HG02938 (cell line): ENCODE data around the gene FAM210B.
"Not testable (repeated sequence)": the region's sequence is repeated elsewhere in the genome, so short reads cannot be mapped to it uniquely, and the experiment has no call there.

Experiments
- ATAC-seq: cut with Tn5 transposase; IDR thresholded peaks from one replicate; pipeline ENCODE4 v1.9.1; 2021; ENCODE audit warnings: mild to moderate bottlenecking, moderate library complexity; ENCODE audit not compliant: unreplicated experiment

Gene FAM210B

GRCh38 chr20:56360133-56360907 lies 1.5 kb downstream of the FAM210B start:
- no peak for ATAC-seq

- ATAC-seq, result no peak
These were observed 2.1 kb downstream of the FAM210B start for GRCh38 chr20:56360908-56361205.

DNA sequence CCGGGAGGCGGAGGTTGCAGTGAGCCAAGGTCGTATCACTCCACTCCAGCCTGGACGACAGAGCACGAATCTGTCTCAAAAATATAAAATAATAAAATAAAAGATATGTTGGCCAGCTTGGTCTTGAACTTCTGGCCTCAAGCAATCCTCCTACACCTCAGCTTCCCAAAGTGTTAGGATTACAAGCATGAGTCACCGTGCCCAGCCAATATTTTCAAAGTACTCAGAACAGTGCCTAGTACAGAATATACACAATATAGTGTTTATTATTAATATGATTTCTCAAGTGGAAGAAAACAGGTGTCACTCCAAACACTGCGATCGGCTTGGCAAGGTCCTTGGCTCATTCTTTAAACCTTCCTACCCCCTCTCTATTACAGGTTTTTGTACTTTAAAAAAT lies 3.1 kb downstream of the FAM210B start:
- ATAC-seq, result no peak

DNA sequence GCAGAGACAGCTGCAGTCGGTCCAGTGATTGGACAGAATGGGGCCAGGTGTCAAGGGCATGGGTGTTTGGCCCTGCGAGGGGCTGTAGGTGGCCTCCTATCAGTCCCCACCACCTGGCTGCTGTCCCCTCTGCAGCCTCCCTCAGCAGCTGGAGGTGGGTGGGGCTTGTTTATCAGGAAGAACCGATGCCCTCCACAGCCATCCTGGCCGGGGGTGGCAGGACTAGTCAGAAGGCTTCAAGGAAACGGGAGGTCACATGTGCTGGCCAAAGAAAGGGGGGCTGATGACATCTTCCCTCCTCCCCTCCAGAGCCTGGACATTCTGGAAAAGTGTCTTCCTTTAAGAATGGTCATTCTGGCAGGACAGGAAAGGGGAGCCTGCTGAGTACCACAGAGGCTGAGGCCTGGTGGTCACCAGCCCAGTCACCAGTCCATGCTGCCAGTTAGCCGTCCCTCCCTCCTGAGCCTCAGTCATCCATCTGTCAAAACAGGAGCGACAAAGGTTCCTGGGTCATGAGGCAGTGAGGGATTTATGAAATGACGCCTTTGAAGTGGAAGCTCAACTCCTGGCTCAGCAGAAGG lies 4.1 kb downstream of the FAM210B start:
- ATAC-seq, result no peak

DNA sequence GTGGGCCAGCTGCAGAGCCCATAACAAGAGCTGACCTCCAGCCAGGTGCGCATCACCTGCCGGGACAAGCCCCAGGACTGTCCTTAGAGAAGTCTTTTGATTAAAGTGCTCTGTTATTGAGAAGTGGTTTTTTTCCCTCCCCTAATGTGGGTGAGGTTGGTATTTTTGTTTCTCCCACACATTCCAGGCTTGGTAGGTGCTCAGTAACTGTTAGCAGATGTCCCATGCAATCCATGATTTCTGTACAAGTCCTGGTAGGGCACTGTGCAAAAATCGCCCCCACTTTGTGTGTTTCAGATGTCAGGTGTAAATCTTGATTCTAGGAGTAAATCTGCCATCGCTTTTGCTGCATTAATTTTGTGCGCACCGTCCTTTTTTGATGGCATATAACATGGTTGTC lies 4.7 kb downstream of the FAM210B start:
- no peak for ATAC-seq

DNA sequence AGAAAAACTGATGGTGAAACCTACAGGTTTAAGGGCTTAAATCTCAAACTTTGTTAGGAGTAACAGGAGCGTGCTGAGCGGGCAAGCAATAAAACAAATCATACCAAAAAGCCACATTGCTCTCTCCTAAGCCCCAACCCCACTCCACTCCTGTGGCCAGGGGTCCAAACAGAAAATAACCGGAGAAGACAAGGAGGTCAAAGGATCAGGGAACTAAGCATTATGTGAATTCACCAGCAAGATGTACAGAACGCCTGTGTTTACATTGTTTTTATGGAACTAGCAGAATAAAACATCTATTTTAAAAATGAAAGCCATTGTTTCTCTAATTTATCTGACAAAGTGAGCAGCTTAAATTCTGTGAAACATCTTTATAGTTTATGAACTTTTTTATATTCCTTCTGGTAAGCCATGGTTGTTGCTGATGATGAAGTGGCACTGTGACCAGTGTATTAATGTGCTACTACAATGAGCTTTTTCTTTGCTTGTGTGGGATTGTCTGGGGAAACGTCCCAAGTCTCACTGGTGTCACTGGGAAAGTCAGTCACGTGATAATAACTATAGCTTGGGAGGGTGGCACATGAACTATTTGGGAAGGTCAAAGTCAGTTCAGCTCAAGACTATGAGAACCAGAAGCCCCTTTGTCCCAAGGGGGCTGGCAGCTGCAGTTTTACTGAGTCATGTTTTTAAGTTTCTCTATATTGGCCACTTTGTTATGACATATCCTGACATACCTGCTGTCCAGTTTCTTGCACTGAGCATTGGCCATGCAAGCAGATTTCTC lies 9.8 kb downstream of the FAM210B start:
- no peak for ATAC-seq

DNA sequence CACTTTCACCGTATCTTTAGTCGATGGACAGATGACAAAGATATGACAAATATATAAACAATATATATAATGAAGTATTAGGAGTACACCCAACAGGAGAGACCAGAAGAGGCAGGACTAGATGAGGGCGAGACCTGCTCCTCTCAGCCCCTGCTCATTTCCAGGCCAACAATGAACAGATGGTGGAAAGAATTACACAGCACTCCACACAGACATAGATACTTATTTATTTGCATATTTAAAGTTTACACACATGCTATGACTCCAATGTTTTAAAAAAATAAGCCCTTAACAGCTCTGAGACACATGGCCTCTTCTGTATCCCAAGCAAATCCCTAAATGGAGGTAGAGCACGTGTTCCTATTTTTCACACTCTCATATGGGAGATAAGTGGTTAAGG lies 10.4 kb downstream of the FAM210B start:
- ATAC-seq, result no peak

GRCh38 chr20:56371977-56372376 lies 13.2 kb downstream of the FAM210B start:
- ATAC-seq, result no peak

- ATAC-seq, result no peak
These were observed 14.1 kb downstream of the FAM210B start for GRCh38 chr20:56372850-56373249.

DNA sequence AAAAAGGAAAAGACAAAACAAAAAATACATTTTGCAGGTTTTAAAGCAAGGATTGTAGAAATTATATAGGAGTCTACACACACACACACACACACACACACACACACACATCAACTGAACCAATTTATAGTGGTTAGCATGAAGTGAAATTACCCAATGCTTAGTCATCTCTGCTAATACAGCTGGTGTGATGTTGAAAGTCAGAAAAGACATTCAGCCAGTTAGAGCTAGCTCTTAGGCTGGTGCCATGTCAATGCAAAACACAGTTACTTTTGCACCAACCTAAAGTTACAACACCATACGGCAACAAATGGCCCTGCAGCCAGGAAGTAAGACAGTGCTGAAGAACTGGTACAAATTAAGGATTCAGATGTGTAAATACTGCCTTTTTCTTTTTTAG lies 15.2 kb downstream of the FAM210B start:
- ATAC-seq, result peak; percentile 63

- ATAC-seq, result no peak
These were observed 17.6 kb downstream of the FAM210B start for GRCh38 chr20:56376331-56376730.

DNA sequence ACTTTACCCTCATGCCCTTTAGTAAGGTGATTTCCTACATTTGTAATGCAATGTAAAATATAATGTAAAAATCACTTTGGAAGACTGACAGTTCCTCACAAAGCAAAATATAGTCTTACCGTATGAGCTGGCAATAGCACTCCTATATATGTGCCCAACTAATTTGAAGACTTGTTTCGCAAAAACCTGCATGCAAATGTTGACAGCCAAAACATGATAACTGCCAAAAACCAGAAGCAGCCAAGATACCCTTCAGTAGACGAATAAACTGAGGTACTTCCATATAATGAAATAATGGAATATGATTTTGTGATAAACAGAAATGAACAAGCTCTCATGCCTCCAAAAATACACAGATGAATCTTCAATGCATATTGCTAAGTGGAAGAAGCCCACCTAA lies 19.6 kb downstream of the FAM210B start:
- ATAC-seq, result no peak

DNA sequence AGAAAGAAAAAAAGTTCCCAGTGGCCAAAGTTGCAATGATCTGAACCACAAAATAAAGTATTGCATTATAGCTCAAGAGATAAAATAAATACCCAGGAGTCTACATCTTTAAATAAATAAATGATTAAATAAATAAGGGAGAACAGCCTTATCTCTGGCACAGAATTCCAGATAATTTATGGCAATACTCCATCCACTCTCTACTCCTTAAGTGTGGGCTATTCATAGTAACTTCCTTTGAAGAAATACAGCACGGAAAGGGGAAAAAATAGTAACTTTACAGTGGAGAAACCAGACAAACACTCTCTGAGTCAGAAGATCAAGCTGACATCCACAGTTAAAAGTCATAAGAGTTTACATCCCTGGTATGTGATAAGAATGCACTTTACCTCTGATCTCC lies 21.6 kb downstream of the FAM210B start:
- ATAC-seq, result no peak

GRCh38 chr20:56381501-56381900 lies 22.7 kb downstream of the FAM210B start:
- ATAC-seq, result no peak

DNA sequence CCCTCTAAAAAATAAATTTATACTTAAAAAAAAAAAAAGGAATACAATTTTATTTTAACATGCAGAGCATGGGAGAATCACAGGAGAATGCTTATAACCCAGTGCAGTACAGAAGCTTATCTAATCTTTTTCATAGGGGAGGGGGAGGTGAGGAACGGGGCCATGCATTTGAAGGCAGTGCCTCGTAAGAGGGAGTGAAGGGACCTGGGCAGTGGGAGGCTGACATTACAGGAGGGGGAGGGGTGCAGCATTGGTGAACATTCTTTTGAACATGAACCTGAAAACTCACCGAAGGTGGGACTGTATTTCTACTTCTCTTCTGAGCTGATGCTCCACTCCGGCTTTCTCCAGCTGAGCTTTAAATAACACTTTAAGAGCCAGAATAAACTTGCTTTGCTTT lies 23.9 kb downstream of the FAM210B start:
- ATAC-seq, result no peak

DNA sequence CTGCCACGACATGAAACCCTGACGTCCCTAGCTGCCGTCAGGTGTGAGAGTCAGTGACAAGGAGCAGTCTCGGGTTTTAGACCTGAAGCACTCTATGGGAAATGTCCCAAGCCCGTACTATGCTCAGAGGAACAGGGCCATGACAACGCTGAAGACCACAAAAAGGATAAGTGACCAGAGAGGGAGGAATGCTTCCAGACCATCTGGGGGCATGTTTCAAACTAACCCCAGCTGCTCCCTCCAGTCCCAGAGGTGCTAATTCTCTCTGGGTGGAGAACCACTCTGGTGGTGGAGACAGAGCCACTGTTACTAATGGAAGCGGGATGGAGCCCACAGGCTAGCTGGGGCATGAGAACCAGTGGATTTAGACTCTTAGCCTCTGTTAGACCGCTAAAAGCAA lies 24.6 kb downstream of the FAM210B start:
- no peak for ATAC-seq

DNA sequence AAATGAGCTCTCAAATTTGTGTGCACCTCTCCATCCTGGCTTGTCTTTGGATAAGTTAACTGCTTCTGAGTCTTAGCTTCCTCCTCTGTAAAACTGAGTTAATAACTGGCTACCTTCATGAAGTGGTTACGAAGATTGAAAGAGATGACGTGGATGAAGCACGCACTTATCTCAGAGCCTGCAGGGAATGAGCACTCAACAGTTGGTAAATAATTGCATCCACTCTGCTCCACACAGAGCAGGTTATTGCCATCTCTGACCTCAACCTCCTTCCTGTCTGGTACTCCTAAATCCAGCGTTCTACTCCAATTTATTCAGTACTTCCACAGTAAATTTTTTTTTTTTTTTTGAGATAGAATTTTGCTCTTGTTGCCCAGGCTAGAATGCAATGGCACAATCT lies 26.4 kb downstream of the FAM210B start:
- no peak for ATAC-seq

DNA sequence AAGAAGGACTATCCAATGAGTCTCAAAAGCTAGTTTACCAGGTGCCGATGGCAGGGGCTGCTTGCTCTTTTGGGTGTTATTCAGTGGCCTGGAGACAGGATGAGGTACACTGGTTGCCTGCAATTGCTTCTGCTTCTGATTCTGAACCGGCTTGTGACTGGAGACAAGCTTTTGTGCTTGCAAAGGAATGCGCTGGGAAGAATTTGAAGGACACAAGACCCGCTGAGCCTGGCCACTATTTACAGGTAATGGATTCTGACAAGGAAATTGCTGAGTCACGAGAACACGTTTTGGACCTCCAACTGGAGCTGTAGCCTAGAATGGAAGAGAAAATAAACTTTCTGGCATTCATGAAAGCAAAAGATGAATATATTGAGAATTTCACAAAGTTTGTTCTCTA lies 27.4 kb downstream of the FAM210B start:
- no peak for ATAC-seq

DNA sequence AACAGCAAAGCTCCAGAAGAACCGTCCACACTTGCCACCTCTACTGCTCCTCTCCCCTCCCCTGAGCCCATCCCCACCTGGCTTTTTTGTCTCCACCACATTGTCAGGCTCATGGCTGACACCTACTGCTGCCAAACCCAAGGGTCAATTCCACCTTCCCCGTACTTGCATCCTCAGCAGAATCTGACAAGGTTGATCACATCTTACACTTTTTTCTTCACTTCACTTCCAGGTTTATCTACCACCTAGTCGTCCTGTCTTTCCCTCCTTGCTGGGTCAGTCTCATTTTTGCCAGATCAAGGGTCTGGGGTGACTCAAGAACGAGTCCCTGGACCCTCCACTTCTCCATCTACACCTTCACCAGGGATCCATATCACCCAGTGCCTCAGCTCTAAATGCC lies 30.1 kb downstream of the FAM210B start:
- no peak for ATAC-seq

DNA sequence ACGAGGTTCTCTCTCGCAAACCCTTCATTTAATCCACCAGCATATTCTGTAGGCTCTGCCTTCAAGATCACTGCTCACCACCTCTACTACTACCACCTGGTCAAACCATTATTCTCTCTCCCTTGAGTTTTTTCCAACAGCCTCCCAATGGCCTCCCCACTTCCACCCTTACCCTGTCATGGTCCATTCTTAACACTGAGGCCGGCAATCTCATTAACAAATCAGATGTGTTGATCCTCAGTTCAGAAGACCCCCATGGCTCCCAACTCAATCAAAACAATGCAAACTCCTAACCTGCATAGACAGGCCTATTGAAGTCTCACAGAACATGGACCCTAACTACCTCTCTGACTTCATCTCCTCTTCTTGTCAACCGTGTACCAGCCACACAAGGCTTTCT lies 31.0 kb downstream of the FAM210B start:
- ATAC-seq, result no peak

DNA sequence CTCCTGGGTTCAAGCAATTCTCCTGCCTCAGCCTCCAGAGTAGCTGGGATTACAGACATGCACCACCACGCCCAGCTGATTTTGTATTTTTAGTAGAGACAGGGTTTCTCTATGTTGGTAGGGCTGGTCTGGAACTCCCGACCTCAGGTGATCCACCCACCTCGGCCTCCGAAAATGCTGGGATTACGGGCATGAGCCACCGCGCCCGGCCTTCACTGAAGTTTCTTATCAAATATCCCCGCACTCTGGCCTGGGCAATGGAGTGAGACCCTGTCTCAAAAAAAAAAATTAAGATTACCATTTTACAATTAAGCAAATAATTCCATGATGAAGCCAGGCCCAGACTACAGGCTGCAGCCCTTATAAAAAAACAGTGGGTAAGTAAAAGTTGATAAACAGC lies 31.6 kb downstream of the FAM210B start:
- not testable (repeated sequence) for ATAC-seq

DNA sequence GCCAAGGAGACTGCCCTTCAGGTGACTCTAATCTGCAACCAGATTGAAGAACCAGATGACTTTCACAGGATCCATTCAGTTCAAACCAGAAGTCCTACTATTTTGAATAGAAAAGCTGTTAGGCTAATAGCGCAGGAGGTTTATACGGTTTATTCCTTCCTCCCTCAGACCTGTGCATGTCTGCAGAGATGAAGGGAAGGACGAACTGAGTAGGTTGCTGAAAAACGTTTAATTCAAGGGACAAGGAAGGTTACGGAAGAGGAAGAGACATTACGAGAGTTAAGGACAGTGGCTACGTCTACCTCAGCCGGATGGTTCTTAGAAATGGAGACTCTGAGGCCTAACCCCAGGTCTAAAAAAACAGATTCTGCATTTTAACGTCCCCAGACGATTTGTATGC lies 32.3 kb downstream of the FAM210B start:
- no peak for ATAC-seq
